ENCODE data around the gene ENPP1. TPM values are rescaled to one million over a fixed set of nuclear protein-coding genes. Genes with fewer than 3 reads are reported as not detected.

Gene ENPP1
- total and polyA plus RNA-seq, 11 donors, result 0.60 to 4.2 (median 1.6) TPM

DNA sequence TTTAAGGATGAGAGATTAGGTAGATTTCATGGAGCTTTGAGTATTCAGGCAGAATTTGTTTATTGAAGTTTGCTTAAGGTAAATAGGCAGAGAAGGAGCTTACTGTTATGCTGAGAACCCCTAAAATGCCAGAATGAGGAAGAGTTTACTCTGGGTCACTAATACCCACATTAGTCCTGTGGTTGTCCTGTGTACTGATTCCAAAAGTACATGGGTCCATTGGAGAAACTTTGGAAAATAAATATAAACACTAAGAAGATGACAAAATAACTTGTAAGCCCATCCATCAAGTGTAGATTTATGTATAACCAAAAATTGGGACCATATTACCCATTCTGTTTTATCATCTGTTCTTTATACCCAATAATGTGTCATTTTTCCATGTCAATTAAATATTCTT is 31.6 kb downstream of the ENPP1 start:
- ATAC-seq (no peak), DNase-seq (no peak)
- Histone ChIP-seq H3K27me3 (no peaks in the 10 kb centered on the region), H3K36me3 (no peaks in the 10 kb centered on the region), H3K27ac (no peak overlapping the region), H3K4me1 (no peaks in the 10 kb centered on the region), H3K9me3 (no peaks in the 10 kb centered on the region), H3K4me3 (no peak overlapping the region)
- TF ChIP-seq, protein P1, sequence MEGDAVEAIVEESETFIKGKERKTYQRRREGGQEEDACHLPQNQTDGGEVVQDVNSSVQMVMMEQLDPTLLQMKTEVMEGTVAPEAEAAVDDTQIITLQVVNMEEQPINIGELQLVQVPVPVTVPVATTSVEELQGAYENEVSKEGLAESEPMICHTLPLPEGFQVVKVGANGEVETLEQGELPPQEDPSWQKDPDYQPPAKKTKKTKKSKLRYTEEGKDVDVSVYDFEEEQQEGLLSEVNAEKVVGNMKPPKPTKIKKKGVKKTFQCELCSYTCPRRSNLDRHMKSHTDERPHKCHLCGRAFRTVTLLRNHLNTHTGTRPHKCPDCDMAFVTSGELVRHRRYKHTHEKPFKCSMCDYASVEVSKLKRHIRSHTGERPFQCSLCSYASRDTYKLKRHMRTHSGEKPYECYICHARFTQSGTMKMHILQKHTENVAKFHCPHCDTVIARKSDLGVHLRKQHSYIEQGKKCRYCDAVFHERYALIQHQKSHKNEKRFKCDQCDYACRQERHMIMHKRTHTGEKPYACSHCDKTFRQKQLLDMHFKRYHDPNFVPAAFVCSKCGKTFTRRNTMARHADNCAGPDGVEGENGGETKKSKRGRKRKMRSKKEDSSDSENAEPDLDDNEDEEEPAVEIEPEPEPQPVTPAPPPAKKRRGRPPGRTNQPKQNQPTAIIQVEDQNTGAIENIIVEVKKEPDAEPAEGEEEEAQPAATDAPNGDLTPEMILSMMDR (IDR thresholded peaks at IDR 0.05), result no peak
- TF ChIP-seq POLR2A (IDR thresholded peaks at IDR 0.05), result no peak
- intact Hi-C loops (cut with DNase I), result no loop called here

DNA sequence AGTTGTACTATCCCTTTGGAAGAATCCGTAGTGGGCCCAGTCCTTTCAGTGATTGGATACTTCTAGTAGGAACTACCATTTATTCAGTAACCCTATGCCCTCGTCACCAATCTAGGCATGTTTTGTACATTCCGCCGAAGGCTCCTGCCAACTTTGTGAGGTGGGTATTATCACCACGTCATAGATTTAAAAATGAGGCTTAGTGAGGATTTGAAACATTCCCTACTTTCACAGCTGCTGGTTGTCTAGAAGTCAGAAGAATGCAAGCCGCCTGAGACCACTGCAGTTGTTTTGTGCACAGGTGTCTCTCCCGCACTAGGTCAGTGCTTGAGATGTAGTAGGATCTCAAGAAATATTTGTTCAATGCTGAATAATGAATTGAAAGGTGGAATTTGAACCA is 32.6 kb downstream of the ENPP1 start:
- Histone ChIP-seq H3K4me3 (no peak overlapping the region), H3K4me1 (no peaks in the 10 kb centered on the region), H3K9me3 (no peaks in the 10 kb centered on the region), H3K27me3 (no peaks in the 10 kb centered on the region), H3K27ac (no peak overlapping the region), H3K36me3 (no peaks in the 10 kb centered on the region)
- intact Hi-C loops (cut with DNase I), result no loop called here
- ATAC-seq (no peak), DNase-seq (no peak)
- WGBS, 4 donors, result 90 to 93% (median 92%) methylated on average over 7 of the region's 7 CpGs
- TF ChIP-seq POLR2A (IDR thresholded peaks at IDR 0.05), result no peak
- TF ChIP-seq, protein P1 (IDR thresholded peaks at IDR 0.05), result no peak

DNA sequence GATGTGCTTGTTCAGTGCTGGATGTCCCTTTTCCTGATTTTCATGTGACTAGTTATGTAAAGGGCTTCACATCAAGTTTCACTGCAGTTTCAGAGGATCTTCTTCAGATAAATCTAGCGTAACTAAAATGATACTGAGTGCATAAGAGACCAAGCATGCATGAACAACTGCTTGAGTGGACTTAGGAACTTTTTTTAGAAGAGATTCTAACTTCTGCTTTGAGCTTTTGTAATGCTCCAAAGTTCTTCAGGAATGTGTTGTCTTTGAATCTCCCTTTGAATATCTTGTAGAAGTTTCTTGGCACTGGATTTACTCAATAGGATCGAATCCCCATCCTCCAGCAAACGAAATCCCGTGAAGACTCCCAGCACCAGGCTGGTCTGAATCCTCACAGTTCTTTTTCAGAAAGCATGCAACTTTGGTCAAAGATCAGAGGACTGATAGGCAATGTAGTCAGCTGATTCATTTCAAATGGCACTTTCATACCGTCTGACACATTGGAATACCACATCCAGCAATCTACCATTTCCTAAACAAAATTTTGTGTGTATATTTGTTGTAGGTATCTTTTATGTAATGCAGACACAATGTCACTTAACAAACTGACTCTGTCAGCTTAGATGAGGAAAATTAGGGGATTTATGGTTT is 33.2 kb downstream of the ENPP1 start:
- 83 to 87% (median 86%) methylated on average over 5 of the region's 5 CpGs for WGBS, 4 donors
- Histone ChIP-seq H3K36me3 (no peaks in the 10 kb centered on the region), H3K9me3 (no peaks in the 10 kb centered on the region), H3K27me3 (no peaks in the 10 kb centered on the region), H3K4me1 (no peaks in the 10 kb centered on the region), H3K4me3 (no peak overlapping the region), H3K27ac (no peak overlapping the region)
- no peak for ATAC-seq
- no peak for DNase-seq
- no peak for TF ChIP-seq POLR2A (IDR thresholded peaks at IDR 0.05)
- TF ChIP-seq, protein P1 (IDR thresholded peaks at IDR 0.05), result no peak
- intact Hi-C loops (cut with DNase I), result no loop called here

DNA sequence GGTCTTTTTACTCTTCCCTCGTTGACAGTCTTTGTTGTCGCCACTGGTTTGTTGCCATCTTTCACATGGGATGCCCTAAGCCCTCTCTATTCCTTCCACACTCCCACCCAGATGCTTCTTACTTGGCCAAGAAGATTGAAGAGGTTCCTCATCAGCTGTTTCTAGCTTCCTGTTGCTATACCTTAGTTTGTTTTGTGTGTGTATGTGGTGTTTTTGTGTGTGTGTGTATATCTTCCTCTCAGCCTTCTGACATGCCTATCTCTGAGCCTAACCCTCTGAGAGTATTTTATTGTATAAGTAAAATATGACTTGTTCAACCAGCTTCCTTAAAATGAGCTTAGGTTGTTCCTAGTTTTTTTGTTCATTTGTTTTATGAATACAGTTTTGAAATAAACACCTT is 35.9 kb downstream of the ENPP1 start:
- TF ChIP-seq POLR2A (IDR thresholded peaks at IDR 0.05), result no peak
- TF ChIP-seq, protein P1 (IDR thresholded peaks at IDR 0.05), result no peak

More for the DNA sequence above, 35.9 kb downstream of the ENPP1 start:
- no peaks in the 10 kb centered on the region for H3K4me1 ChIP-seq
- no peak overlapping the region for H3K4me3 ChIP-seq
- H3K9me3 ChIP-seq, result no peaks in the 10 kb centered on the region
- H3K36me3 ChIP-seq, result no peaks in the 10 kb centered on the region
- DNase-seq (no peak), ATAC-seq (no peak)
- 87 to 95% (median 91%) methylated on average over 2 of the region's 2 CpGs for WGBS, 4 donors
- H3K27me3 ChIP-seq, result no peaks in the 10 kb centered on the region
- intact Hi-C loops (cut with DNase I), result no loop called here
- H3K27ac ChIP-seq, result no peak overlapping the region

Measured in heart left ventricle (tissue), 16 donors.